Upper lobe of left lung (tissue), 6 donors: Measurements from ENCODE around the gene ITGA8. TPM values are rescaled to one million over a fixed set of nuclear protein-coding genes. Genes with fewer than 3 reads are reported as not detected.

Experiments
- ATAC-seq, 2 donors: fragments of 200-7000 bp; cut with Tn5 transposase; one replicate each; pipeline ENCODE4 v1.9.1; 2022; ENCODE audit warnings: mild to moderate bottlenecking in 2 of 2, moderate library complexity in 2 of 2; ENCODE audit not compliant: low FRiP score in 2 of 2
- DNase-seq, 2 donors: peaks; one replicate each; pipeline ENCODE4 v3.0.0-alpha.2; 2019 to 2020
- H3K27ac ChIP-seq, 4 donors: fragments of 200-600 bp; sonication (generic); one replicate each; pipeline ENCODE4 v1.5.1; 2016 to 2019
- H3K27me3 ChIP-seq, 4 donors: fragments of 200-600 bp; sonication (generic); one replicate each; pipeline ENCODE4 v1.5.1; 2017 to 2019
- H3K36me3 ChIP-seq, 4 donors: fragments of 200-600 bp; sonication (generic); one replicate each; pipeline ENCODE4 v1.5.1; 2016 to 2019
- H3K4me1 ChIP-seq, 4 donors: fragments of 200-600 bp; sonication (generic); one replicate each; pipeline ENCODE4 v1.5.1; 2018 to 2019
- H3K4me3 ChIP-seq, 4 donors: fragments of 200-600 bp; sonication (generic); one replicate each; pipeline ENCODE4 v1.5.1; 2017 to 2019; ENCODE audit warnings: mild to moderate bottlenecking in 2 of 4, moderate library complexity in 1 of 4
- H3K9me3 ChIP-seq, 4 donors: fragments of 200-600 bp; sonication (generic); one replicate each; pipeline ENCODE4 v1.5.1; 2018 to 2019
- CTCF ChIP-seq, 6 experiments: fragments of 450-650 bp in 4 of 6; fragments of 200-600 bp in 2 of 6; sonication (generic) in 2 of 6; IDR thresholded peaks; one replicate each; pipeline ENCODE4 v1.5.1; 2016 to 2019; ENCODE audit warnings: antibody characterized with exemption in 6 of 6
- EP300 ChIP-seq, 4 donors: sonication (generic); formaldehyde crosslinking; IDR thresholded peaks; one replicate each; pipeline ENCODE4 v1.5.1; 2017; ENCODE audit warnings: antibody characterized with exemption in 4 of 4, control low read depth in 2 of 4
- POLR2A ChIP-seq, 4 donors: fragments of 450-650 bp; IDR thresholded peaks; one replicate each; pipeline ENCODE4 v1.5.1; 2016 to 2017; ENCODE audit warnings: antibody characterized with exemption in 4 of 4, mild to moderate bottlenecking in 2 of 4
- POLR2AphosphoS5 ChIP-seq, 2 donors: sonication (generic); formaldehyde crosslinking; IDR thresholded peaks; one replicate each; pipeline ENCODE4 v1.5.1; 2017; ENCODE audit warnings: antibody characterized with exemption in 2 of 2
- WGBS, 2 donors: methylation state at CpG; one replicate each; pipeline ENCODE4 v1.1.5; 2017 to 2018; 5-methylcytosine and 5-hydroxymethylcytosine counted together
- total RNA-seq, 6 donors: library from RNA; depleted of rRNA in 4 of 6; stranded (reverse); fragments of >200 nt in 4 of 6; gene quantifications; one replicate each; pipeline versions ENCODE4 v1.1.0 to v1.2.1, GENCODE V29; 2016 to 2021
- donor health status: DM: no; HTN: no; CAD: no; lungs with moderate emphysema.
- donor health status: DM: no; HTN: yes; CAD: no; lungs with severe emphysema.

ITGA8 gene
- total RNA-seq, 6 donors from 2014 or later, result 18.2 to 40.3 (median 26.4) TPM

GRCh38 chr10:15661574-15661973 lies 58.1 kb downstream of the ITGA8 start:
- Histone ChIP-seq H3K4me1 (no peaks in the 10 kb centered on the region), H3K27ac (no peak overlapping the region), H3K4me3 (no peak overlapping the region), H3K27me3 (no peaks in the 10 kb centered on the region), H3K36me3 (no peaks in the 10 kb centered on the region), H3K9me3 (no peaks in the 10 kb centered on the region)
- no peak for TF ChIP-seq EP300 (IDR thresholded peaks at IDR 0.05)
- TF ChIP-seq CTCF (IDR thresholded peaks at IDR 0.05), result no peak
- no peak for TF ChIP-seq POLR2A (IDR thresholded peaks at IDR 0.05)
- no peak for TF ChIP-seq POLR2AphosphoS5 (IDR thresholded peaks at IDR 0.05)
- DNase-seq (no peak), ATAC-seq (no peak)
- WGBS, 2 donors, result 91 to 97% methylated on average over 5 of the region's 5 CpGs

GRCh38 chr10:15660990-15661389 lies 58.7 kb downstream of the ITGA8 start:
- no peak for ATAC-seq
- no peak for TF ChIP-seq CTCF (IDR thresholded peaks at IDR 0.05)
- no peak for TF ChIP-seq POLR2A (IDR thresholded peaks at IDR 0.05)
- TF ChIP-seq EP300 (IDR thresholded peaks at IDR 0.05), result no peak
- TF ChIP-seq POLR2AphosphoS5 (IDR thresholded peaks at IDR 0.05), result no peak
- H3K36me3 ChIP-seq, result no peaks in the 10 kb centered on the region
- no peak overlapping the region for H3K27ac ChIP-seq
- H3K27me3 ChIP-seq, result no peaks in the 10 kb centered on the region
- WGBS, 2 donors, result 76 to 100% methylated on average over 1 to 5 of the region's 5 CpGs
- H3K9me3 ChIP-seq, result no peaks in the 10 kb centered on the region
- H3K4me1 ChIP-seq, result no peaks in the 10 kb centered on the region
- peak in 1 of 2 donors; percentile 5 for DNase-seq
- no peak overlapping the region for H3K4me3 ChIP-seq

- no peaks in the 10 kb centered on the region for H3K4me1 ChIP-seq
- H3K4me3 ChIP-seq, result no peak overlapping the region
- no peaks in the 10 kb centered on the region for H3K9me3 ChIP-seq
- no peaks in the 10 kb centered on the region for H3K36me3 ChIP-seq
- TF ChIP-seq CTCF (IDR thresholded peaks at IDR 0.05) (no peak), POLR2A (IDR thresholded peaks at IDR 0.05) (no peak), EP300 (IDR thresholded peaks at IDR 0.05) (no peak), POLR2AphosphoS5 (IDR thresholded peaks at IDR 0.05) (no peak)
- peak overlapping the region in 1 of 4 donors; percentile 13 for H3K27ac ChIP-seq
- WGBS, 2 donors, result 52 to 53% methylated on average over 5 of the region's 5 CpGs
- H3K27me3 ChIP-seq, result no peaks in the 10 kb centered on the region
- DNase-seq, result no peak
- ATAC-seq, result no peak
Measured at GRCh38 chr10:15658069-15658702, 61.5 kb downstream of the ITGA8 start.

GRCh38 chr10:15652757-15653156 lies 67.0 kb downstream of the ITGA8 start:
- no peak overlapping the region for H3K4me3 ChIP-seq
- TF ChIP-seq POLR2AphosphoS5 (IDR thresholded peaks at IDR 0.05) (no peak), CTCF (IDR thresholded peaks at IDR 0.05) (no peak), POLR2A (IDR thresholded peaks at IDR 0.05) (no peak), EP300 (IDR thresholded peaks at IDR 0.05) (no peak)
- H3K4me1 ChIP-seq, result peaks cover 0 to 6% (median 0%) of the 10 kb centered on the region in 4 donors
- no peak overlapping the region for H3K27ac ChIP-seq
- WGBS, 2 donors, result 87 to 97% methylated on average over 2 to 4 of the region's 4 CpGs
- H3K27me3 ChIP-seq, result no peaks in the 10 kb centered on the region
- H3K36me3 ChIP-seq, result no peaks in the 10 kb centered on the region
- no peaks in the 10 kb centered on the region for H3K9me3 ChIP-seq
- ATAC-seq, result peak in 1 of 2 donors; percentile 40
- no peak for DNase-seq

GRCh38 chr10:15652117-15652516 lies 67.6 kb downstream of the ITGA8 start:
- 73 to 74% methylated on average over 7 of the region's 7 CpGs for WGBS, 2 donors
- Histone ChIP-seq H3K4me1 (peaks cover 0 to 6% (median 0%) of the 10 kb centered on the region in 4 donors), H3K27ac (no peak overlapping the region)

More at GRCh38 chr10:15652117-15652516, 67.6 kb downstream of the ITGA8 start:
- no peaks in the 10 kb centered on the region for H3K27me3 ChIP-seq
- ATAC-seq (no peak), DNase-seq (no peak)
- H3K9me3 ChIP-seq, result no peaks in the 10 kb centered on the region
- H3K36me3 ChIP-seq, result no peaks in the 10 kb centered on the region
- no peak overlapping the region for H3K4me3 ChIP-seq
- no peak for TF ChIP-seq CTCF (IDR thresholded peaks at IDR 0.05)
- no peak for TF ChIP-seq EP300 (IDR thresholded peaks at IDR 0.05)
- TF ChIP-seq POLR2AphosphoS5 (IDR thresholded peaks at IDR 0.05), result no peak
- no peak for TF ChIP-seq POLR2A (IDR thresholded peaks at IDR 0.05)
